ENCODE results near the gene ZIC2.
"Not testable (repeated sequence)": the region's sequence is repeated elsewhere in the genome, so short reads cannot be mapped to it uniquely, and the experiment has no call there.

ZIC2 gene

GRCh38 chr13:100019780-100020356 is 38.3 kb downstream of the ZIC2 start:
- no peak overlapping the region for H4K5ac ChIP-seq (ENCODE audit: low read length)
- H3K27me3 ChIP-seq (ENCODE audit: insufficient read depth, low read length, poor library complexity), result no peaks in the 10 kb centered on the region
- DNase-seq, result no peak
- H3K56ac ChIP-seq (ENCODE audit: low read length), result no peak overlapping the region
- WGBS (ENCODE audit: extremely low coverage, insufficient coverage, low lambda C conversion rate), result no CpG with 5 or more reads among the region's 3 CpGs
- no peak overlapping the region for H3K4me2 ChIP-seq (ENCODE audit: low read length)
- no peak overlapping the region for H2BK5ac ChIP-seq (ENCODE audit: low read length)
- H3K4me1 ChIP-seq (ENCODE audit: control insufficient read depth, low read depth, low read length), result no peaks in the 10 kb centered on the region
- no peak overlapping the region for H2BK120ac ChIP-seq (ENCODE audit: low read depth, low read length)
- H3K9ac ChIP-seq (ENCODE audit: low read length), result no peak overlapping the region
- no peak overlapping the region for H3K4me3 ChIP-seq (ENCODE audit: low read length)
- H3K79me2 ChIP-seq (ENCODE audit: control insufficient read depth, insufficient read depth, low read length), result no peaks in the 10 kb centered on the region
- H4K8ac ChIP-seq (ENCODE audit: low read depth, low read length), result no peak overlapping the region
- no peak overlapping the region for H2BK15ac ChIP-seq (replicated peaks; ENCODE audit: low read depth)
- H3K4ac ChIP-seq (ENCODE audit: low read depth, low read length), result no peak overlapping the region
- H3K79me1 ChIP-seq (ENCODE audit: low read length), result no peaks in the 10 kb centered on the region
- H3K27ac ChIP-seq (ENCODE audit: low read depth, low read length), result no peak overlapping the region
- no peak overlapping the region for H3K23ac ChIP-seq (ENCODE audit: low read length)
- H3K36me3 ChIP-seq (ENCODE audit: control insufficient read depth, insufficient read depth, low read length), result no peaks in the 10 kb centered on the region
- H2AK5ac ChIP-seq (ENCODE audit: low read length), result no peak overlapping the region
- no peak overlapping the region for H3K18ac ChIP-seq (ENCODE audit: low read length)

GRCh38 chr13:100022798-100023197 is 41.2 kb downstream of the ZIC2 start:
- H4K5ac ChIP-seq (ENCODE audit: low read length), result no peak overlapping the region
- no peak overlapping the region for H2AK5ac ChIP-seq (ENCODE audit: low read length)
- H3K79me2 ChIP-seq (ENCODE audit: control insufficient read depth, insufficient read depth, low read length), result no peaks in the 10 kb centered on the region
- no peaks in the 10 kb centered on the region for H3K4me1 ChIP-seq (ENCODE audit: control insufficient read depth, low read depth, low read length)
- no peak overlapping the region for H2BK15ac ChIP-seq (replicated peaks; ENCODE audit: low read depth)
- H2BK120ac ChIP-seq (ENCODE audit: low read depth, low read length), result no peak overlapping the region
- H3K23ac ChIP-seq (ENCODE audit: low read length), result no peak overlapping the region
- no peaks in the 10 kb centered on the region for H3K79me1 ChIP-seq (ENCODE audit: low read length)
- H3K27me3 ChIP-seq (ENCODE audit: insufficient read depth, low read length, poor library complexity), result no peaks in the 10 kb centered on the region
- H4K8ac ChIP-seq (ENCODE audit: low read depth, low read length), result no peak overlapping the region
- no peak overlapping the region for H3K18ac ChIP-seq (ENCODE audit: low read length)
- no peak overlapping the region for H3K27ac ChIP-seq (ENCODE audit: low read depth, low read length)
- no peak overlapping the region for H2BK5ac ChIP-seq (ENCODE audit: low read length)
- no peak overlapping the region for H3K9ac ChIP-seq (ENCODE audit: low read length)
- H3K4me2 ChIP-seq (ENCODE audit: low read length), result no peak overlapping the region
- WGBS (ENCODE audit: extremely low coverage, insufficient coverage, low lambda C conversion rate), result no CpG with 5 or more reads among the region's 3 CpGs
- H3K56ac ChIP-seq (ENCODE audit: low read length), result no peak overlapping the region
- H3K36me3 ChIP-seq (ENCODE audit: control insufficient read depth, insufficient read depth, low read length), result no peaks in the 10 kb centered on the region
- H3K4ac ChIP-seq (ENCODE audit: low read depth, low read length), result no peak overlapping the region
- no peak overlapping the region for H3K4me3 ChIP-seq (ENCODE audit: low read length)
- DNase-seq, result no peak

- Histone ChIP-seq H3K27ac (ENCODE audit: low read depth, low read length) (no peak overlapping the region), H3K4me2 (ENCODE audit: low read length) (no peak overlapping the region), H3K79me2 (ENCODE audit: control insufficient read depth, insufficient read depth, low read length) (no peaks in the 10 kb centered on the region), H2AK5ac (ENCODE audit: low read length) (no peak overlapping the region), H2BK120ac (ENCODE audit: low read depth, low read length) (no peak overlapping the region), H4K5ac (ENCODE audit: low read length) (no peak overlapping the region), H3K18ac (ENCODE audit: low read length) (no peak overlapping the region), H2BK5ac (ENCODE audit: low read length) (no peak overlapping the region), H3K27me3 (ENCODE audit: insufficient read depth, low read length, poor library complexity) (no peaks in the 10 kb centered on the region), H2BK15ac (replicated peaks; ENCODE audit: low read depth) (no peak overlapping the region), H4K8ac (ENCODE audit: low read depth, low read length) (no peak overlapping the region), H3K4me1 (ENCODE audit: control insufficient read depth, low read depth, low read length) (no peaks in the 10 kb centered on the region), H3K56ac (ENCODE audit: low read length) (no peak overlapping the region), H3K4me3 (ENCODE audit: low read length) (no peak overlapping the region), H3K9ac (ENCODE audit: low read length) (no peak overlapping the region), H3K36me3 (ENCODE audit: control insufficient read depth, insufficient read depth, low read length) (no peaks in the 10 kb centered on the region), H3K23ac (ENCODE audit: low read length) (no peak overlapping the region), H3K79me1 (ENCODE audit: low read length) (no peaks in the 10 kb centered on the region), H3K4ac (ENCODE audit: low read depth, low read length) (no peak overlapping the region)
- WGBS (ENCODE audit: extremely low coverage, insufficient coverage, low lambda C conversion rate), result no CpG with 5 or more reads among the region's 2 CpGs
- no peak for DNase-seq
Measured at GRCh38 chr13:100024023-100024422, 42.4 kb downstream of the ZIC2 start.

- H3K9ac ChIP-seq (ENCODE audit: low read length), result no peak overlapping the region
- no peak overlapping the region for H3K4ac ChIP-seq (ENCODE audit: low read depth, low read length)
- no CpG with 5 or more reads among the region's 1 CpG for WGBS (ENCODE audit: extremely low coverage, insufficient coverage, low lambda C conversion rate)
- H2BK120ac ChIP-seq (ENCODE audit: low read depth, low read length), result no peak overlapping the region
- H3K4me2 ChIP-seq (ENCODE audit: low read length), result no peak overlapping the region
- no peak overlapping the region for H3K23ac ChIP-seq (ENCODE audit: low read length)
- H3K36me3 ChIP-seq (ENCODE audit: control insufficient read depth, insufficient read depth, low read length), result no peaks in the 10 kb centered on the region
- H4K8ac ChIP-seq (ENCODE audit: low read depth, low read length), result no peak overlapping the region
- H4K5ac ChIP-seq (ENCODE audit: low read length), result no peak overlapping the region
- no peak overlapping the region for H2AK5ac ChIP-seq (ENCODE audit: low read length)
- H2BK15ac ChIP-seq (replicated peaks; ENCODE audit: low read depth), result no peak overlapping the region
- H3K4me3 ChIP-seq (ENCODE audit: low read length), result no peak overlapping the region
- no peak overlapping the region for H3K27ac ChIP-seq (ENCODE audit: low read depth, low read length)
- no peaks in the 10 kb centered on the region for H3K27me3 ChIP-seq (ENCODE audit: insufficient read depth, low read length, poor library complexity)
- no peaks in the 10 kb centered on the region for H3K79me1 ChIP-seq (ENCODE audit: low read length)
- no peak overlapping the region for H2BK5ac ChIP-seq (ENCODE audit: low read length)
- DNase-seq, result no peak
- H3K18ac ChIP-seq (ENCODE audit: low read length), result no peak overlapping the region
- no peaks in the 10 kb centered on the region for H3K4me1 ChIP-seq (ENCODE audit: control insufficient read depth, low read depth, low read length)
- no peaks in the 10 kb centered on the region for H3K79me2 ChIP-seq (ENCODE audit: control insufficient read depth, insufficient read depth, low read length)
- no peak overlapping the region for H3K56ac ChIP-seq (ENCODE audit: low read length)
Measured at GRCh38 chr13:100029933-100030332, 48.3 kb downstream of the ZIC2 start.

GRCh38 chr13:100032642-100033041 is 51.1 kb downstream of the ZIC2 start:
- not testable (repeated sequence) for H3K27ac ChIP-seq (ENCODE audit: low read depth, low read length); H3K18ac ChIP-seq (ENCODE audit: low read length); H3K4me1 ChIP-seq (ENCODE audit: control insufficient read depth, low read depth, low read length); H3K23ac ChIP-seq (ENCODE audit: low read length); DNase-seq; H2AK5ac ChIP-seq (ENCODE audit: low read length); H2BK15ac ChIP-seq (replicated peaks; ENCODE audit: low read depth); H3K4me3 ChIP-seq (ENCODE audit: low read length); H3K79me2 ChIP-seq (ENCODE audit: control insufficient read depth, insufficient read depth, low read length); H2BK120ac ChIP-seq (ENCODE audit: low read depth, low read length); H3K4ac ChIP-seq (ENCODE audit: low read depth, low read length); H3K9ac ChIP-seq (ENCODE audit: low read length); H2BK5ac ChIP-seq (ENCODE audit: low read length); H3K4me2 ChIP-seq (ENCODE audit: low read length); H4K8ac ChIP-seq (ENCODE audit: low read depth, low read length); H3K56ac ChIP-seq (ENCODE audit: low read length); H3K79me1 ChIP-seq (ENCODE audit: low read length); H3K27me3 ChIP-seq (ENCODE audit: insufficient read depth, low read length, poor library complexity); H4K5ac ChIP-seq (ENCODE audit: low read length); H3K36me3 ChIP-seq (ENCODE audit: control insufficient read depth, insufficient read depth, low read length)
- WGBS (ENCODE audit: extremely low coverage, insufficient coverage, low lambda C conversion rate), result no CpG with 5 or more reads among the region's 9 CpGs

GRCh38 chr13:100035936-100036335 is 54.4 kb downstream of the ZIC2 start:
- no CpG with 5 or more reads among the region's 1 CpG for WGBS (ENCODE audit: extremely low coverage, insufficient coverage, low lambda C conversion rate)
- H3K79me2 ChIP-seq (ENCODE audit: control insufficient read depth, insufficient read depth, low read length), result no peaks in the 10 kb centered on the region
- no peak overlapping the region for H2AK5ac ChIP-seq (ENCODE audit: low read length)

More at GRCh38 chr13:100035936-100036335, 54.4 kb downstream of the ZIC2 start:
- no peak overlapping the region for H2BK5ac ChIP-seq (ENCODE audit: low read length)
- H2BK15ac ChIP-seq (replicated peaks; ENCODE audit: low read depth), result no peak overlapping the region
- H3K4ac ChIP-seq (ENCODE audit: low read depth, low read length), result no peak overlapping the region
- no peak overlapping the region for H3K18ac ChIP-seq (ENCODE audit: low read length)
- no peaks in the 10 kb centered on the region for H3K4me1 ChIP-seq (ENCODE audit: control insufficient read depth, low read depth, low read length)
- H4K5ac ChIP-seq (ENCODE audit: low read length), result no peak overlapping the region
- no peak overlapping the region for H3K9ac ChIP-seq (ENCODE audit: low read length)
- H3K56ac ChIP-seq (ENCODE audit: low read length), result no peak overlapping the region
- no peaks in the 10 kb centered on the region for H3K79me1 ChIP-seq (ENCODE audit: low read length)
- H3K27ac ChIP-seq (ENCODE audit: low read depth, low read length), result no peak overlapping the region
- H3K4me2 ChIP-seq (ENCODE audit: low read length), result no peak overlapping the region
- no peak overlapping the region for H2BK120ac ChIP-seq (ENCODE audit: low read depth, low read length)
- no peak overlapping the region for H3K23ac ChIP-seq (ENCODE audit: low read length)
- no peak overlapping the region for H4K8ac ChIP-seq (ENCODE audit: low read depth, low read length)
- DNase-seq, result no peak
- no peaks in the 10 kb centered on the region for H3K27me3 ChIP-seq (ENCODE audit: insufficient read depth, low read length, poor library complexity)
- H3K4me3 ChIP-seq (ENCODE audit: low read length), result no peak overlapping the region
- no peaks in the 10 kb centered on the region for H3K36me3 ChIP-seq (ENCODE audit: control insufficient read depth, insufficient read depth, low read length)
